Stimulated activated CD4-positive, alpha-beta T cell treated with anti-CD3 and anti-CD28 coated beads, Interleukin-1b, Interleukin-23, amount 100 ng/mL, for 48 hours (primary cell): Measurements from ENCODE around the gene POU4F2.
"Not testable (repeated sequence)": the region's sequence is repeated elsewhere in the genome, so short reads cannot be mapped to it uniquely, and the experiment has no call there.

ENCODE experiments used
- DNase-seq: peaks from one replicate; pipeline ENCODE4 v3.0.0-alpha.2; 2020

The POU4F2 gene

GRCh38 chr4:146661367-146661766, 22.7 kb downstream of the POU4F2 start:
- no peak for DNase-seq

- DNase-seq = not testable (repeated sequence)
Measured at GRCh38 chr4:146663968-146664311, 25.2 kb downstream of the POU4F2 start.

GRCh38 chr4:146674829-146675570, 36.3 kb downstream of the POU4F2 start:
- no peak for DNase-seq
